Activated CD4-positive, alpha-beta T cell treated with anti-CD3 and anti-CD28 coated beads, Interleukin-2, amount 10 ng/mL, durations not matched to agents 24 days and 14 days (primary cell): ENCODE results near the gene SDF4. TPM values are rescaled to one million over a fixed set of nuclear protein-coding genes. Genes with fewer than 3 reads are reported as not detected.

Experiments used
- DNase-seq: peaks from one replicate; pipeline ENCODE4 v3.0.0; 2022
- H3K27ac Mint-ChIP-seq: one replicate; pipeline ENCODE4 v1.8.0; 2022; ENCODE audit warnings: mild to moderate bottlenecking, mixed read lengths
- H3K27me3 Mint-ChIP-seq: one replicate; pipeline ENCODE4 v1.8.0; 2022; ENCODE audit warnings: mixed read lengths
- H3K36me3 Mint-ChIP-seq: one replicate; pipeline ENCODE4 v1.8.0; 2022; ENCODE audit warnings: low read depth, mild to moderate bottlenecking, mixed read lengths
- H3K4me1 Mint-ChIP-seq: one replicate; pipeline ENCODE4 v1.8.0; 2021; ENCODE audit warnings: mixed read lengths
- H3K4me3 Mint-ChIP-seq: one replicate; pipeline ENCODE4 v1.8.0; 2022; ENCODE audit warnings: mild to moderate bottlenecking, moderate library complexity, mixed read lengths
- H3K9me3 Mint-ChIP-seq: one replicate; pipeline ENCODE4 v1.8.0; 2021; ENCODE audit warnings: mixed read lengths
- intact Hi-C: fragments of 100-400 bp; cut with micrococcal nuclease; formaldehyde crosslinking; loops from one replicate; pipeline ENCODE4 v1.15.1; 2023
- total RNA-seq: library from RNA; stranded (reverse); gene quantifications from 2 replicates; pipeline ENCODE4 v1.2.3, GENCODE V29; 2022

The SDF4 gene
- total RNA-seq, 1 donor from 2014 or later = 194 TPM

DNA sequence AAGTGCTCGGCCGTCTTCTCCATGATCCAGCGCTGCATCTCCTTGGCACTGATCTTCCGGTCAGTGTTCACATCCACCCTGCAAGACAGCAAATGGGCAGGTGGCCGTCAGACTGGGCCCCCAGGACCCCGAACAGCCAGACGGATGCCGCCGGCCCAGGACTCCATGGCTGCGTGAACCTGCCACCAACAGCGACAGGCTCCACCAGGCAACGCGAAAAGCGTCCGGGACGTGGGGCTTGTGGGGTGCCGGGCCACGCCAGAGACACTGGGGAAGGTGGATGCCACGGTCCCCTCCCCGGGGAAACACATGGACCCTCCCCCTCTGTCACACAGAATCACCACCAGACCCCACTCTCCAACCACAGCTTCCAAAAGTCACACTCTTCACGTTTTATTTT lies 7.9 kb downstream of the SDF4 start:
- H3K36me3 Mint-ChIP-seq = peaks cover 62% of the 10 kb centered on the region
- H3K27ac Mint-ChIP-seq = no peak overlapping the region
- no peak overlapping the region for H3K4me3 Mint-ChIP-seq
- DNase-seq = no peak
- peaks cover 11% of the 10 kb centered on the region for H3K4me1 Mint-ChIP-seq
- H3K27me3 Mint-ChIP-seq = no peaks in the 10 kb centered on the region
- intact Hi-C loops = no loop called here
- H3K9me3 Mint-ChIP-seq = no peaks in the 10 kb centered on the region

DNA sequence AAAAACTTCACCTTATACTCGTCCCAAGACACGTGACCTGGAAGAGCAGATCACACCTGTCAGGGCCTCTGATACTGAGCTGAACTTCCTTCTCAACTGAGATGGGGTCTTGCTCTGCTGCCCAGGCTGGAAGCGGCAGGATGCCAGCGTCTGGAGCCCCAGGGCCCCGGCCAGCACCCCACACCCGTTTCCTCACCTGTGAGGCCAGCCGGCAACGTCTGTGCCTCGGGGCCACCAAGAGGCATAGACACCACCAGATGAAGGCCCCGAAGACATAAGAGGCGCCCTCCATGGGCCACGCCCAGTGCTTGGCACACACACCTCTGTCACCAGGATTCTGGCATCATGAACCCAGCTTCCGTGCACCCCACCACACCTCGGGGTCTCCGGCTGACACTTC lies 8.5 kb downstream of the SDF4 start:
- intact Hi-C loops = no loop called here
- Mint-ChIP-seq H3K27me3 (no peaks in the 10 kb centered on the region), H3K9me3 (no peaks in the 10 kb centered on the region), H3K36me3 (peaks cover 60% of the 10 kb centered on the region), H3K4me1 (peaks cover 13% of the 10 kb centered on the region), H3K4me3 (no peak overlapping the region), H3K27ac (no peak overlapping the region)
- no peak for DNase-seq

DNA sequence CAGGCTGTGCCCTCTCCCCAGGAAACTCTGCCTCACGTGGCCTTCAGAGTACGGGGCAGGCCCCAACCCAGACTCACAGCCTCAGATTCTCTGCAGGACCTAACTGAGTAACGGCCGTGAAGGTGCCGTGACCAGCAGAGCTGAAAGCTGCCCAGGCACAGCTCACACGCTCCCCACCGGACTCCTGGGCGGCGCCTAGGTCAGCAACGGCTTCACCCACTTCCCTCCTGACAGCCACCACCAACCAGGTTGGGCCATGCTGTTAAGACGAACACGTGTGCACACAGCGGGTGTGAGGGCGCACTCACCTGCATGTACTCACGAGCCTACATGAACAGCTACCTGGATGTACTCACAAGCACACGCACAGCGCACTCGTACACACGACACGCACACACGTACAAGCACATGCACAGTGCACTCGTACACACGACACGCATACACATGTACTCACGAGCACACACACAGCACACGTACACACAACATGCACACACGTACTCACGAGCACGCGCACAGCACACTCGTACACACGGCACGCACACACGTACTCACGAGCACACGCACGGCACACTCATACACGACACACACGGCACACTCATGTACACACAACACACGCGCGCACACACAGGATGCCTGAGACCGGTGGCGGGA lies 9.1 kb downstream of the SDF4 start:
- Mint-ChIP-seq H3K27me3 (no peaks in the 10 kb centered on the region), H3K27ac (peak overlapping the region; percentile 65), H3K36me3 (peaks cover 65% of the 10 kb centered on the region), H3K4me3 (no peak overlapping the region), H3K9me3 (no peaks in the 10 kb centered on the region), H3K4me1 (peaks cover 18% of the 10 kb centered on the region)
- DNase-seq = no peak
- intact Hi-C loops = no loop called here

DNA sequence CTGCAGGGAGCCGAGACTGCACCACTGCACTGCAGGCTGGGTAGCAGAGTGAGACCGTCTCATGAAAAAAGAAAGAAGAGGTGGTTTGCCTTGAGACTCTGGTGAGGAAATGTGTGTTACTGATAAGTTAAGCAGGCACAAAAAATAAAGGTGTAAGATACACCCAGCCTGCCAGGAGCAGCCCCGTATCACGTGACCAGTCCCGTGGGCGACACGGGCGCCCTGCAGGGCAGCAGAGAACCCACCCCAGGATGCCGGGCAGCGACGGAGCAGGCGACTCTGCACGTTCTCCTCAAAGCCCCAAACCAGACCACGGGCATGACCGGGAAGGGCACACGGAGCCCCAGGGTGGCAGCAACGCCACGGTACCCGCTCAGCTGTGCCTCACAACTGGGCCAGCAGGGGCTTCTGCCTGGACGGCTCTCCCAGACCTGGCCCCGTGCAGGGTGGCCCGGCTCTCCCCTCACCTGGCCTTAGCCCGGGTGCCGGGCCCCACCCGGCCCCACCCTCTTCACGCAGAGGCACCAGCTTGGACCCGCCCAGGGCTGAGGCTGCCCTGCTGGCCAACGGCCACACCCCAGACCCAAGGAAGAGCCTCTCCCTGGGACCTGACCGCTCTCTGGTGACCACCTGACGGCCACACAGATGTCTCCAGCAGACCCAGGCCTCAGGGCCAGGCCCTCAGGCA lies 9.8 kb downstream of the SDF4 start:
- H3K9me3 Mint-ChIP-seq = no peaks in the 10 kb centered on the region
- no peak overlapping the region for H3K27ac Mint-ChIP-seq
- peaks cover 21% of the 10 kb centered on the region for H3K4me1 Mint-ChIP-seq
- no peak overlapping the region for H3K4me3 Mint-ChIP-seq
- peaks cover 67% of the 10 kb centered on the region for H3K36me3 Mint-ChIP-seq
- intact Hi-C loops = no loop called here
- DNase-seq = no peak
- H3K27me3 Mint-ChIP-seq = no peaks in the 10 kb centered on the region

DNA sequence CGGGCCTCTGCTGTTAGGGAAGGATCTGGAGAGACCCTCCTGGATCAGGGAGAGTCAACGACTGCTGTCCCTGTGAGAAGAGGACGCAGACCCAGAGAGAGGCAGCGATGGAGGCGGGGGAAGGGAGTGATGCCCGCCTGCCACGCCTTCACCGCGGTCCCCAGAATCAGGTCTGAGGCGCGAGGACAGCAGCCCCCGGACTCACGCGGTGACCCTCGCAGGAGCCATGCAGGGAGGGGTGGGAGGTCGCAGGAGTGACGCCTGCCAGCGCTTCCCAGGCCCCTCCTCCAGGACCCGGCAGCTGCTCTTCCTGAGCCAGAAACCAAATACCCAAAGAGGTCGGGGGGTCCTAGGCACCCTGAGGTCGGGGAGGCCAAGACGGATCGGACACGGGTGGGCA lies 11.6 kb downstream of the SDF4 start:
- H3K4me1 Mint-ChIP-seq = peaks cover 30% of the 10 kb centered on the region
- H3K27ac Mint-ChIP-seq = peak overlapping the region; percentile 85

DNA sequence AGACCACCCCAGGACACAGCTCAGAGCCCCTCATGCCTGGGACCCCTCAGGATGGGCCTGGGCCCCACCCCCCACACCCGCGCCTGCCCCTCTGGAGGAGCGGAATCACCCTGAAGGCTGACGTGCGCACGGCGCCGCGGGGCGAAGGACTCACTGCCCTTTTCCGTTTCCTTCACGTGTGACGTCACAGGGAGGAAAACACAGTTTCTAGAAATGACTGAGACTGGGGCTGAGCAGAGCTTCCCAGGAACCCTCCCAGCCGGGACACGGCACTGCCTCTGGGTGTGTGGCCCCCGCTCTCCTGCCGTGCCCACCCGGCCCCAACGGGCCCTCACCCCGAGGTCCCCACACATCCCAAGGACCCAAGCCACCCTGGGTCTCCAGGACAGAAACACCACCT lies 12.5 kb downstream of the SDF4 start:
- Mint-ChIP-seq H3K9me3 (no peaks in the 10 kb centered on the region), H3K36me3 (peaks cover 65% of the 10 kb centered on the region), H3K27me3 (no peaks in the 10 kb centered on the region), H3K27ac (peak overlapping the region; percentile 85), H3K4me1 (peaks cover 39% of the 10 kb centered on the region), H3K4me3 (peak overlapping the region; percentile 51)
- DNase-seq = no peak
- intact Hi-C loops = loop anchor here (10.0 kb wide), 1 partner anchor 205 kb away; the partner anchor contains the start of gene ISG15

More for the DNA sequence above, 11.6 kb downstream of the SDF4 start:
- Mint-ChIP-seq H3K27me3 (no peaks in the 10 kb centered on the region), H3K36me3 (peaks cover 63% of the 10 kb centered on the region), H3K9me3 (no peaks in the 10 kb centered on the region), H3K4me3 (no peak overlapping the region)
- DNase-seq = no peak
- intact Hi-C loops = no loop called here

DNA sequence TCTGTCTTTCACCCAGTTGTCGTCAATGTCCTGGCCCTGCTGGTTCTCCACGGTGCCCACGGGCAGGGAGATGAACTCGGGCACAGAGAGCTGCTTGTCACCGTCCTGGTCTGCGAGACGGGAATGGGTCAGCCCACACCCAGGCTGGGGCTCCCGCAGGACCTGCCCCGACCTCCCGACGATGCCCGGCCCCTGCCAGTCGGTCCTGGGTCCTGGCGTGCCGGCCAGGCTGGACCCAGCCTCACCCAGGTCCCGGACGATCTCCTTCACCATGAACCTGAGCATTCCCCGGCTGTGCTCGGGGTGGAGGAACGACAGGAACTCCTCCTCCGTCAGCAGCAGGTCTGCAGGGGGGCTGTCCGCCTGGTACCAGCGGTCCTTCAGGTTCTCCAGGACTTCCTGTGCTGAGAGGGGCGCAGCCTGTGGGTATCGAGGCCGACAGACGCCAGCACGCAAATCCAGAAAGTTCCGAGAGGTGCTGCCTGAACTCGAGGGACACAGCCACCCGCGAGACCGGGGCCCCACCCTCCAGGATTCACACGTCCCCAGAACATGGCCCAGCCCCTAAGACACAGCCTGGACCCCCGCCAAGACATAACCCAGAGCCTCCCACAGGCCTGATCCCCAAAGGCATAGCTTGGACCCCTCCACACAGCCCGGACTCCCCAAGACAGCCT lies 13.1 kb downstream of the SDF4 start:
- Mint-ChIP-seq H3K27me3 (no peaks in the 10 kb centered on the region), H3K4me3 (peak overlapping the region; percentile 47), H3K36me3 (peaks cover 65% of the 10 kb centered on the region), H3K4me1 (peaks cover 41% of the 10 kb centered on the region), H3K27ac (peak overlapping the region; percentile 88), H3K9me3 (no peaks in the 10 kb centered on the region)
- DNase-seq = no peak
- intact Hi-C loops = loop anchor here (10.0 kb wide), 1 partner anchor 204 kb away; the partner anchor contains the start of gene ISG15

DNA sequence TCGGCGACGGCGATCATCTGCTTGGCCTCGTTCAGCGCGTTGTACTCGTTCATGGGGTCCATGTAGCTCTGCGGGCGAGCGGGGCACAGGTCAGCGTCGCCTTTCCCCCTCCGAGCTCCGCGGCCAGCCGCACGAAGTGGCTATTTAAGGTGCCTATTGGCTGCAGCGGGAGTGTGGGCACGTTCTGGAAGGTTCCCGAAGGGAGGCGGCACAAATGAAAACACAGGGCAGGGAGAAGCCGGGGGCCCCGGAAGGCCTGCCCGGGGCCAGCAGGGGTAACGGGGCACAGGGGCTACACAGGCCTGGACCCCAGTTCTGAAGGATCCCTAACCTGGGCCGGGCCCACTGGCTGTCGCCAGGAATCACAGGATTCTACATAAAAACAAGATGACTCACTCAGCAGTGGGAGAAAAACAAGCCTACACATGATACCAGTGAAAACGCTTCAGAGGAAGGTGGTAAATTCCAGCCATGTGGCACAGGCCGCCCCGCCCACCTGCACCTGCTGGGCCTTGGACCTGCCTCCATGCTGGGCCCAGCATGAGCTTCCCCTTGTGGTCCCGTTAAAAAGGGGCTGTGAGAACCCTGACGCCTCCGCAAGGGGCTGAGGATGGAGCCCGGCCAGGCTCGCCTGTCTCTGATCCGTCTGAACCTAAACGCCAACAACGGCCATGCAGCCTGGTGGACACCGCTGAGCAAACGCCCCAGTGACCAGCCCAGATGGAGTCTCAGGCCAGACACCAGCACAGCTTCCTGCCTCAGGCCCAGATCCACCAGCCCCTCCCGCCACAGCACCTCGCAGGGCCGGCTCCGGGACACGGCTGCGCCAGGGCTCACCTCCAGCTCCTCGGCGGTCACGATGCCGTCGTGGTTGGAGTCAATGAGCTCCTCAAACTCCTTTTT lies 13.9 kb downstream of the SDF4 start:
- peak overlapping the region; percentile 88 for H3K27ac Mint-ChIP-seq
- DNase-seq = no peak
- H3K27me3 Mint-ChIP-seq = no peaks in the 10 kb centered on the region
- intact Hi-C loops = loop anchor here (10.0 kb wide), 1 partner anchor 203 kb away; the partner anchor contains the start of gene ISG15
- peaks cover 65% of the 10 kb centered on the region for H3K36me3 Mint-ChIP-seq
- H3K9me3 Mint-ChIP-seq = no peaks in the 10 kb centered on the region
- peak overlapping the region; percentile 47 for H3K4me3 Mint-ChIP-seq
- peaks cover 38% of the 10 kb centered on the region for H3K4me1 Mint-ChIP-seq

DNA sequence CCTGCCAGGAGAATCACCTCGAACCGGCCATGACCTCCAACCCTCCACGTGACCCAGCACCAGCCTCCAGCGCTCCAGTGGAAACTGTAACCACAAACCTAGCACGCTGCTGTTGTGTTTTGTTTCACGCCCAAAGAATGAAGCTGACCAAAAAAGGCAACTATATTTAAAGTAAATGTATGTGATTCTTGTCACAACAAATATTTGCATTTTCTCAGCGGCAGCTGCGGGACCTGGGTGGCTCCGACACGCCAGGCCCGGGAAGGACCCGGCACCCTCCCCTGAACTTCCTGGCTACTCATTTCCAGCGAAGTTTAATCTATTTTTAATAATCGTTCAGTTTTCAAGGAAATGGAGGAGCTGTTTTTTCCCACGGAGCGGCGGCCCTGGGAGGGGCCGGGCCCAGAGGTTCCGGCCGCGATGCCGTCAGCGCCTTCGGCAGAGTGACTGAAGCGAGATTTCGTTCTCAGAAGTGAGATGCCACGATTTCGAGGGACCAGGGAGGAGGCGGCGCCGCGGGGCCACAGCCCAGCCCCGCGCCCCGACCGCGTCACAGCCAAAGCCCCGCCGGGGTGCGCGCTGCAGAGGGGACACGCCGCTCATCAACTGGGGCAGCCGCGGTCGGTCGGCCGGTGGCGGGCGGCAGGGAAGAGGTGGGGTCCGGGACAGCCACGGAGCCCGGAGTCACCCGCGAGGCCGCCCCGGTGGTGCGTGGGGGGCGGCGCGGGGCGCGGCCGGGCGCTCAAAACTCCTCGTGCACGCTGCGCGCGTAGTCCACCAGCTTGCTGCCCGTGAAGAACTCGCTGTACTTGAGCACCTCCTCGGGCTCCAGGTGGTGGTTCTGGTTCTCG lies 14.8 kb downstream of the SDF4 start:
- Mint-ChIP-seq H3K27me3 (no peaks in the 10 kb centered on the region), H3K4me1 (peaks cover 37% of the 10 kb centered on the region), H3K36me3 (peaks cover 65% of the 10 kb centered on the region), H3K27ac (peak overlapping the region; percentile 98), H3K4me3 (peak overlapping the region; percentile 85), H3K9me3 (no peaks in the 10 kb centered on the region)
- intact Hi-C loops = loop anchor here (10.0 kb wide), 1 partner anchor 202 kb away; the partner anchor contains the start of gene ISG15
- DNase-seq = no peak

DNA sequence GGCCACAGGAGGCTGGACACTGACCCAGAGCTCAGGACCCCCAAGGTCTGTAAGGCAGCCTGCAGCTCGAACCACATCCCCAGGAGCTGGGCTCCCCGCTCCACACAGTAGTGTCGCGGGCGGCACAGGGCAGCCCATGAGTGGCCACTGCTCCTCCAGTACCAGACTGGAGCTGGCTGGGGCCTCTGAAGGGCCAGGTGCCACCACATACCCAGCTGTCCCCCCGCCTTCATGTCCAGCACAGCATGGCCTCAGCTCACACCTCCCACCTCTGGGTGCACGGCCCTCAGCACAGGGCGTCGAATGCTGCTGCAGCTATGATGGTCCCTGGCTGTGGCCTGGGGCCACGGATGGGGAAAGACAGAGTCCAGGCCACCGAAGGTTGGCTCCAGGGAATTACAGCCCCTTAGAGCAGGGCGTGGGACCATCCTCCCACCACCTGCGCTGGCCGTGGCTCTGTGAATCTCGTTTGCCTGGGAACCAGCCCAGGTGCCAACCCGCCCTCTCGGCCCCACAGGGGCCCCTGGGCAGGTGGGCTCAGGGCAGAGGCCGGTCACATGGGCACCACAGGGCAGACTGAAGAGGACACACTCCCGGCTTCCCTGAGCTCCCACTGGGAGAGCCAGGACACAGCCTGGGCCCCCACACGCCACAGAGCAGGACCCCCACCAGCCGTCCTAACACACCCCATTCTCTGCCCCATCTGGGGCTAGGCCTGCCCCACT lies 15.8 kb downstream of the SDF4 start:
- Mint-ChIP-seq H3K27me3 (no peaks in the 10 kb centered on the region), H3K27ac (peak overlapping the region; percentile 98), H3K4me1 (peaks cover 39% of the 10 kb centered on the region), H3K9me3 (no peaks in the 10 kb centered on the region), H3K4me3 (peak overlapping the region; percentile 85), H3K36me3 (peaks cover 63% of the 10 kb centered on the region)
- intact Hi-C loops = loop anchor here (2.0 to 10.0 kb wide), 3 partner anchors 15 to 201 kb away; partner anchors contain the start of genes C1orf159 and ISG15
- DNase-seq = no peak

DNA sequence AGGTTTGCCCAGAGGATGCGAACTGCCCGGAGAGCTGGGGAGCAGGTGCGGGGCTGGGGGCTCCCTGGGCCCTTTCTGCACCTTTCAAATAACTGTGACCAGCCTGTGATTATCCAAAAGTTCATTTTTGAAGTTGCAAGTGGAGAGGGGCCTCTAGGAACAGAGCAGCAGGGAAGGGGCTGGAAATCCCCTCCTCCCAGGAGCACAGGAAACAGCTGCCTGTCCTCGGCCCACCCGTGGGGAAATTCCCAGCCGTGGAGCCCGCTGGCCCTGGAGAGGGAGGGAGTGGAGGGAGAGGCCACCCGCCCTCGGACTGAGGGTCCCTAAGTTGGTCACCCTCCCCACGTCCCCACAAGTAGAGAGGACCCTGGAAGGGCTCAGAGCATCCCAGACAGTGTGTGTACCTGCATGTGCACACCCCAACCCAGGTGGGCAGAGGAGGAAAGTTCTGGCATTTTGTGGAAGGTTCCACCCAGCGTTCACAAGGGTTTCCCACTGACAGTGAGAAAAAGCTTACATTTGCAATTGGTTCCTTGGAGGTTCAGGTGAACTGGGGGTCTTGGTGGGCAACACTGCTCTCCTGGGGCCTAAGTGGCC lies 16.6 kb downstream of the SDF4 start:
- intact Hi-C loops = loop anchor here (2.0 to 10.0 kb wide), 3 partner anchors 16 to 200 kb away; partner anchors contain the start of genes C1orf159 and ISG15
- Mint-ChIP-seq H3K4me1 (peaks cover 44% of the 10 kb centered on the region), H3K27me3 (no peaks in the 10 kb centered on the region), H3K9me3 (no peaks in the 10 kb centered on the region), H3K4me3 (peak overlapping the region; percentile 81), H3K27ac (peak overlapping the region; percentile 88), H3K36me3 (peaks cover 63% of the 10 kb centered on the region)
- DNase-seq = no peak
